HUES48 (cell line): Measurements from ENCODE around the gene KCTD13.
A peak's percentile ranks its signal among the peaks of the same experiment; 100 is the strongest.

Experiments
- H3K27ac ChIP-seq: one replicate; pipeline ENCODE4 v1.7.0; 2013; ENCODE audit warnings: low read depth, low read length, inconsistent platforms
- H3K27me3 ChIP-seq: 2 replicates; pipeline ENCODE4 v1.6.1; 2013; ENCODE audit warnings: mild to moderate bottlenecking, low read length; ENCODE audit not compliant: control insufficient read depth, insufficient read depth
- H3K36me3 ChIP-seq: 2 replicates; pipeline ENCODE4 v1.6.1; 2013; ENCODE audit warnings: low read length; ENCODE audit not compliant: control insufficient read depth, insufficient read depth
- H3K4me1 ChIP-seq: 2 replicates; pipeline ENCODE4 v1.6.1; 2013; ENCODE audit warnings: mild to moderate bottlenecking, low read length; ENCODE audit not compliant: control insufficient read depth, insufficient read depth
- H3K4me3 ChIP-seq: 2 replicates; pipeline ENCODE4 v1.5.1; 2013; ENCODE audit warnings: mild to moderate bottlenecking, low read depth, low read length
- H3K9ac ChIP-seq: 2 replicates; pipeline ENCODE4 v1.6.1; 2013; ENCODE audit warnings: mild to moderate bottlenecking, low read depth, low read length, moderate library complexity
- H3K9me3 ChIP-seq: 2 replicates; pipeline ENCODE4 v1.6.1; 2013; ENCODE audit warnings: low read length; ENCODE audit not compliant: control insufficient read depth, insufficient read depth

Gene KCTD13

GRCh38 chr16:29906520-29907244 is 19.3 kb downstream of the KCTD13 start:
- Histone ChIP-seq H3K27me3 (no peaks in the 10 kb centered on the region), H3K27ac (no peak overlapping the region), H3K9ac (no peak overlapping the region), H3K4me3 (no peak overlapping the region), H3K36me3 (peaks cover 20% of the 10 kb centered on the region), H3K9me3 (no peaks in the 10 kb centered on the region), H3K4me1 (peaks cover 4% of the 10 kb centered on the region; the same call in 1 of the 2 replicates)

GRCh38 chr16:29905668-29906067 is 20.4 kb downstream of the KCTD13 start:
- no peak overlapping the region for H3K27ac ChIP-seq
- H3K36me3 ChIP-seq = peaks cover 20% of the 10 kb centered on the region
- no peak overlapping the region for H3K4me3 ChIP-seq
- H3K4me1 ChIP-seq = peaks cover 5% of the 10 kb centered on the region; the same call in 1 of the 2 replicates
- no peaks in the 10 kb centered on the region for H3K9me3 ChIP-seq
- no peaks in the 10 kb centered on the region for H3K27me3 ChIP-seq
- no peak overlapping the region for H3K9ac ChIP-seq

GRCh38 chr16:29904947-29905346 is 21.1 kb downstream of the KCTD13 start:
- H3K27me3 ChIP-seq = no peaks in the 10 kb centered on the region
- peaks cover 5% of the 10 kb centered on the region; the same call in 1 of the 2 replicates for H3K4me1 ChIP-seq
- H3K27ac ChIP-seq = no peak overlapping the region
- peaks cover 20% of the 10 kb centered on the region for H3K36me3 ChIP-seq
- no peak overlapping the region for H3K4me3 ChIP-seq
- H3K9ac ChIP-seq = no peak overlapping the region
- no peaks in the 10 kb centered on the region for H3K9me3 ChIP-seq

- H3K36me3 ChIP-seq = peaks cover 16% of the 10 kb centered on the region
- H3K27me3 ChIP-seq = no peaks in the 10 kb centered on the region
- H3K9me3 ChIP-seq = no peaks in the 10 kb centered on the region
- no peak overlapping the region for H3K4me3 ChIP-seq
- H3K4me1 ChIP-seq = peaks cover 5% of the 10 kb centered on the region; the same call in 1 of the 2 replicates
- H3K9ac ChIP-seq = no peak overlapping the region
- no peak overlapping the region for H3K27ac ChIP-seq
Measured at GRCh38 chr16:29903590-29903989, 22.4 kb downstream of the KCTD13 start.

- Histone ChIP-seq H3K27ac (no peak overlapping the region), H3K4me1 (peaks cover 13% of the 10 kb centered on the region), H3K36me3 (peaks cover 15% of the 10 kb centered on the region), H3K9me3 (no peaks in the 10 kb centered on the region), H3K4me3 (peak overlapping the region; percentile 85), H3K9ac (peak overlapping the region; percentile 30; the same call in 1 of the 2 replicates), H3K27me3 (no peaks in the 10 kb centered on the region)
Measured at GRCh38 chr16:29901607-29901945, 24.4 kb downstream of the KCTD13 start.

GRCh38 chr16:29900888-29901606 is 25.0 kb downstream of the KCTD13 start:
- H3K4me1 ChIP-seq = peaks cover 13% of the 10 kb centered on the region
- H3K4me3 ChIP-seq = peak overlapping the region; percentile 85
- H3K9ac ChIP-seq = peak overlapping the region; percentile 70; the same call in 1 of the 2 replicates
- H3K27me3 ChIP-seq = no peaks in the 10 kb centered on the region
- H3K9me3 ChIP-seq = no peaks in the 10 kb centered on the region
- peaks cover 11% of the 10 kb centered on the region for H3K36me3 ChIP-seq
- H3K27ac ChIP-seq = peak overlapping the region; percentile 55

- no peaks in the 10 kb centered on the region for H3K9me3 ChIP-seq
- H3K27ac ChIP-seq = peak within 1 kb of the TSS; percentile 89
- H3K4me3 ChIP-seq = peak within 1 kb of the TSS; percentile 85
- H3K36me3 ChIP-seq = peaks cover 18% of the 10 kb centered on the region
- H3K9ac ChIP-seq = peak within 1 kb of the TSS; percentile 70
- H3K27me3 ChIP-seq = no peaks in the 10 kb centered on the region
- H3K4me1 ChIP-seq = peaks cover 13% of the 10 kb centered on the region
Measured at GRCh38 chr16:29900102-29900887, 25.7 kb downstream of the KCTD13 start, which contains the start of gene ASPHD1. TSS of gene ASPHD1 (plus strand) at chr16:29900488. CDS start at chr16:29900972, 484 bp downstream.

- peak within 1 kb of the TSS; percentile 70 for H3K9ac ChIP-seq
- peak within 1 kb of the TSS; percentile 85 for H3K4me3 ChIP-seq
- H3K36me3 ChIP-seq = peaks cover 16% of the 10 kb centered on the region
- H3K27me3 ChIP-seq = no peaks in the 10 kb centered on the region
- peaks cover 13% of the 10 kb centered on the region for H3K4me1 ChIP-seq
- peak within 1 kb of the TSS; percentile 89 for H3K27ac ChIP-seq
- H3K9me3 ChIP-seq = no peaks in the 10 kb centered on the region
Measured at GRCh38 chr16:29899516-29900101, 26.4 kb downstream of the KCTD13 start, which contains the start of gene SEZ6L2. TSS of gene SEZ6L2 (minus strand) at chr16:29899550. CDS start at chr16:29899019, 531 bp downstream.

- Histone ChIP-seq H3K9me3 (no peaks in the 10 kb centered on the region), H3K27ac (peak overlapping the region; percentile 89)
Measured at GRCh38 chr16:29898804-29899515, 27.1 kb downstream of the KCTD13 start.

More at GRCh38 chr16:29898804-29899515, 27.1 kb downstream of the KCTD13 start:
- H3K9ac ChIP-seq = peak overlapping the region; percentile 39; the same call in 1 of the 2 replicates
- peak overlapping the region; percentile 85 for H3K4me3 ChIP-seq
- H3K4me1 ChIP-seq = peaks cover 13% of the 10 kb centered on the region
- no peaks in the 10 kb centered on the region for H3K27me3 ChIP-seq
- peaks cover 18% of the 10 kb centered on the region for H3K36me3 ChIP-seq
